Measurements from ENCODE around the gene FHOD3.
"Not testable (repeated sequence)": the region's sequence is repeated elsewhere in the genome, so short reads cannot be mapped to it uniquely, and the experiment has no call there.

The FHOD3 gene

GRCh38 chr18:36718705-36719328, 421.3 kb downstream of the FHOD3 start:
- no peak for DNase-seq

DNA sequence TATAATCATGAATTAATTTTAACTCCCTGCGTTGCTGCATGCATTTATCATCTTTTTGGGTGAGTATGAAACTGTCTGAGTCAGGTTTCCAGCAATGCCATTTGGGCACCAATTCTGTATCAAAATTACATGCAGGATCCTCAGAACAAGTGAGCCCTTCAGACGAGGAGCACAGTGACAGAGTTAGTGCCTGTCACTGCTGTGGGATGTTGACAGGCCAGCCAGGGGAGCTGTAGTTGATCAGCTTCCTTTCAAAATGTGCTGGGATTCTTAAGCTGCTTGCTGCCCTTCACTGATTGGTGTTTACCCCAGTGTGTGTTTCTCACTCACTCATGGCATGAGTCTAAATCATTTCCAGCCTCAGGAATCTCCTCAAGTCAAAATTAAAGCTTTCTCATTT, 422.1 kb downstream of the FHOD3 start:
- DNase-seq: no peak

- DNase-seq: not testable (repeated sequence)
Measured at GRCh38 chr18:36721351-36721750, 423.8 kb downstream of the FHOD3 start.

DNA sequence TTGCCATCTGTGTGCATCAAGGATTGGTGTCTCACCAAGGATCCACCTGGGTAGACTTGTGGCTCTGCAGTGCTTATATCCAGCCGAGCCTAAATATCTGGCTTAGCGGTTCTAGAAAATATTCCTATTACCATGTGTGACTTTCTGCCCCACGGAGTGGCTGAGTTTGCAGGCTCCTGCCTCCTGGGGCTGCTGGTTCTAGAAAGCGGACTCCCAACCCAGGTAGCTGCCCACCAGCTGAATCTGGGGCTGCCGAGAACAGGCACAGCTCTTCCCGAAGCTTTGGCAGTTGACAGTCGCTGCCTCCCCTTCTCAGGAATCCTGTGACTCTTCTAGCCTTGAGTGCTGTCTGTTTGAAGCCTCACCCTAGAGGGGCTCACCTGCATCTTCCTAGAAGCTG, 426.7 kb downstream of the FHOD3 start:
- DNase-seq: no peak

GRCh38 chr18:36724591-36725001, 427.1 kb downstream of the FHOD3 start:
- DNase-seq: no peak

DNA sequence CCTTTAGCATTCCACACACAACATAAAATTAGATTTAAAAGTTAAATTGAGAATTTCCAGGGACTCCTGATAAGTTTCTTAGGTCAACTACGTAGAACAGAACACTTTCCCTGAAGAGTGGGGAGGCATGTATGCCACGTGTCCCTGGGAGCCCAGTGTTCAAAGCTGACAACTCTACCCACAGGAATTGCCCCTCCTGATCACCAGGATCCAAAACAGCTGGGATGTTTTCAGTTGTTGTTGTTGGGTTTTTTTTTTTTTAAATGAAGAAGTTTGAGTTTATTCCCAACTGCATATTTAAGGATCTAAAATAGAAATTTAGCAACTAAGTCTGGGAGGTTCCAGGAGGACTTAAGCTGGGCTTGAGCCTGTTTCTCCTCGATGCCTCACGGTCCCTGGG, 430.8 kb downstream of the FHOD3 start:
- no peak for DNase-seq

DNA sequence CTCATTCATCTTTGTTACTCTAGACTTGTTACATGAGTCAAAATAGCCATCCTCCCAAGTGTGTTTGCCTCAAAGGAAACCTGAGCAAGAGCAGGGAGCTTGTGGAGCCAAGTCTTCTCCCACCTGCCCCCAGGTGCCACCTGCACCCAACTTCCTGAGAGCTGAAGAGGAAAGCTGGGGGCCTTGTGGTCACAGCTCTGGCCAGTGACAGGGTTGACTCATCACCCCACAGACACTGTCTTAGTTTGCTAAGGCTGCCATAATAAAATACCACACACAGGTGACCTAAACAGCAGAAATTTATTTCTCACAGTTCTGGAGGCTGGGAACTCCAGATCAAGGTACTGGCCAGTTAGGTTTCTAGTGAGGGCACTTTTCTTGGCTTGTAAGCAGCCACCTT, 431.7 kb downstream of the FHOD3 start:
- DNase-seq: no peak

DNA sequence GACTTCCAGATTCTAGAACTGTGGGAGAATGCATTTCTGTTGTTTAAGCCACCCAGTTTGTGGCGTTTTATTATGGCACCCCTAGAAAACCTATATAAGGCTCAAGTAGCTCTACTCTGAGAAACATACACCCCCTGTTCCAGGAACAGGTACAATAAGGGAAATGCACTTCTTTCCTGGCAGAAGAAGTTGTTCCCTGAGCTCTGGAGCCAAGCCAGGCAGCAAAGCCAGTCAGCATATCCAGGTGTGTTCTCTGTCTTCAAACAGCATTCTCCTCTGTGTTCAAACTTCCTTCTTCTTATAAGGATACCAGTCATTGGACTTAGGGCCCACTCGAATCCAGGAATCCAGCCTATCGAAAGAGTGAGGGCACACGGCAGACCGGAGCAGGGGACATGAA, 434.8 kb downstream of the FHOD3 start:
- no peak for DNase-seq

- DNase-seq: no peak
Measured at GRCh38 chr18:36733150-36733549, 435.6 kb downstream of the FHOD3 start.

GRCh38 chr18:36734596-36734995, 437.1 kb downstream of the FHOD3 start:
- DNase-seq: no peak

- no peak for DNase-seq
Measured at GRCh38 chr18:36735130-36735529, 437.6 kb downstream of the FHOD3 start.

- no peak for DNase-seq
Measured at GRCh38 chr18:36736094-36736493, 438.6 kb downstream of the FHOD3 start.

DNA sequence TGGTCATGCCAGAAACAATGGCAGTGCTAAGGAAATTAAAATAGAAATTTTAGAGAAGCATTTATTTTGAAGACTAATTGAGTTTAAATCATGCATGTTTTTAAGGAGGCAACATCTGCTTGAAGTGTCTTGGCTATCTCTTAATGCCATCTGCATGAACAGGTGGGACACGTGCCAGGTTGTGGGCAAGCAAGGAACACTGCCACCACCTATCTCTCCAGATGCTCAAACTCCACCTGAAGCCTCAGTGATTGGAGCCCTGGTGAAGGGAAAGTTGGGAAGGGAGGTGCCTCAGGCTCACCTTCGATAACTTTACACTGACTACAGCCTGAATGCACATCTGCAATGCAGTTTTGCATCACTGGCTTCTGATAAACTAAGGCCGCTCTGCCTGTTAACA, 439.8 kb downstream of the FHOD3 start:
- no peak for DNase-seq

DNA sequence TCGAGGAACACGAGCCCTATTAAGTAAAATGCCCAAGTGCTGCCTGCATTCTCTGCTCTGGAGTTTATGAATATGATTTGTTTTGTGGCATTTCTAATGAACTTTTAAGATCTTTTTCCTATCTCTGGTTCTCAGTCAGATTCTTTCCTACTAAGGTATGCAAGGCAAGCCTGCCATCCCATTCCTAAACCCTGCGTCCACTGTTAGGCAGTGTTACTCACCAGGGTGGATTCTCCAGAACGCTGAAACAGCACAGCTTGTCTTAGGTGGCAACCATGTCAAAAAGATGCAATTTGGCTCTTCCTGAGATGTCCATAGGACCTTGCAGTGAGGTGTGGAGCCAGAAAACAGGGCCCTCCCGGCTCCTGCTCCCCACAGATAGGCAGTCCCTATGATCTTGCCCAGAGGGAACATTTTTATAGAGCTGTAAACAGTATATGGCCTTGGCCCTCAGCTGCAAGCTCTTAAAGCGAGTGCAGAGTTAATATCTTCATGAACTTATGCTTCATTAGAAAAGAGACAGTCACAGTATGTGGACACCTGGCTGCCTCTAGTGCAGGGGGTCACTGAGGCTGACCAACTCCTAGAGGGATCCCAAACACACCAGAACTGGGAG, 446.9 kb downstream of the FHOD3 start:
- DNase-seq: peak; percentile 33

DNA sequence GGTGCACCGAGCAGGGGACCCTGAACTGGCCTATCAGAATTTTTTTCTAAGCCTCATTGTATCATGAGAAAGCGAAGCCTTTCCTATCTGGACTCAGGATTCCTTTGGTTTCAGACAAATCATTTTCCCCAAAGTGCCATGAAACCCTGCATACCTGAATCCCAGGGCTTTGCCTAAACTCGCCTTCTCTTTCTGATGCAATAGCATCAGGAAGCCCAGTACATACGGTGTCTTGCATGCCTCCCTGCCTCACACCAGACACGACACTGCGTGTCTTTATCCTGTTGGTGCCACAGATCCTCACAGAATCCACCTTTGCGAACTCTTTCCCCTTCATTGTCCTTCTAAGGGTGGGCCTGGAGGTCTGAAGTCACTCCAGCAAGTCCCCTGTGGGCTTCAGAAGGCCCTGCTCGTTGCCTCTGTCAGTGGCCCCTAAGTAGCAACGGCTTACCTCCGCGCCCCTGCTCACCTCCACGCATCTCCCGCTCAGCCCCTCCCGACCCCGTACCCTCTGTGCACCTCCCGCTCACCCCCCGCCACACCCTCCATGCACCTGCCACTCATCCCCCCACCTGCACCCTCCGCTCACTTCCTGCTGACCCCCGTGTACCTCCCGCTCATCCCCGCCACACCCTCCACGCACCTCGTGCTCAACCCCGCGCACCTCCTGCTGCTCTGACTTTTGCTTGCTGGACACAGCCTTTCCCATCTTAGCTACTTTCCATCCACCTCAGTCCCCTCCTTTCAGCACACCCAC, 447.9 kb downstream of the FHOD3 start:
- DNase-seq: no peak

DNA sequence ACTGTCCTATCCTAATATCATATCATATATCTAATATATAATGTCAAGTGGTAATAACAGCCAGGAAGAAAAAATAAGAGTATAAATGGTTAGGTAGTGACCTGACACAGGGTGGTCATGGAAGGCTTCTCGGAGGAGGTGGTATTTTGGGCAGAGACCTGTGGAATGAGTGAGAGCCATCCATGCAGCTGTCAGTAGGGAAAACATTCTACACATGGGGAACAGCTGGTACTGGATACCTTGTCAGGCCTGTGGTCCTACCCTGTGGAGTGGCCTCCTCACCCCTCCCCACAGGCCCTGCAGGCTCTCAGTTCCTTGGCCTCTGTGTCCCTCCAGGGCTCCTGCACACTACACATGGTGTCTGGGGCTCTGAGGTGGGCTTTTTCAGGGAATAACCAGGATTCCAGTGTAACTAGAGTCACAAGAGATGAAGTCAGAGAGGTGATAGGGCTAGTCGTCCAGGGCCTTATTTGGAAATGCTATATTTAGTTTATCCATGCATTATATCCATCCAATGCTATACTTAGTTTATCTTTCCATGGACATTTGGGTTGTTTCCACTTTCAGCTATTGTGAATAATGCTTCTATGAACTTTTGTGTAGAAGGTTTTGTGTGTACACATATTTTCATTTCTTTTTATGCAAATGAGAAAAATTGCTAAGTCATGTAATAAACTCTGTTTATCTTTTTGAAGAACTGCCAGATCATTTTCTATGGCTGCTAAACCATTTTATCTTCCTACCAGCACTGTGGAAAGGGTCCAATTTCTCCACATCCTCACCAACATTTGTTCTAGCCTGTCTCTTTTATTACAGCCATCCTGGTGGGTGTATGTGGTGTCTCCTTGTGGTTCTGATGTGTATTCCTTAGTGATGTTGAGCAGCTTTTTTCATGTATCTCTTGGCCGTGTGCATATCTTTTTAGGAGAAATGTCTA, 455.7 kb downstream of the FHOD3 start:
- DNase-seq: peak; percentile 28

- peak; percentile 73 for DNase-seq
Measured at GRCh38 chr18:36756242-36756641, 458.7 kb downstream of the FHOD3 start.

DNA sequence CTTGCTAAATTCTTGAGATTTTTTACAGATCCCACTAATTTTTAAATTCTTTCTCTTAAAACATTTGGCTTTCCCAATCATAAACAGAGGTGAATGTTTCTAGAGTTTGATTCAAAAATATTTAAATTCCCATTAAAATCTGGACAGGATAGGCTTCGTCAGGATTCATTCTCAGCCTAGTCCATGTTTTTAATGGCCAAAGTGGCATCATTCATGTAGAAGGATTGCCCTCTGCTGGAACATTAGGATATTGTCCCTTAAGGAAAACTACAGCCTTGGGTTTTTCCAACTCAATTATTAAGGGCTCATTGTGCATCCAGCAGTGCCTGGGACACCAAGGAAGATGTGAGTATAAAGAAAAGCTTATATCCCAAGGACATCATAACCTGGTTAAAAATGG, 459.6 kb downstream of the FHOD3 start:
- peak; percentile 73 for DNase-seq

- DNase-seq: peak; percentile 80
Measured at GRCh38 chr18:36757991-36758390, 460.5 kb downstream of the FHOD3 start.

- DNase-seq: no peak
Measured at GRCh38 chr18:36758623-36759022, 461.1 kb downstream of the FHOD3 start.

- DNase-seq: no peak
Measured at GRCh38 chr18:36759167-36759776, 461.8 kb downstream of the FHOD3 start.

DNA sequence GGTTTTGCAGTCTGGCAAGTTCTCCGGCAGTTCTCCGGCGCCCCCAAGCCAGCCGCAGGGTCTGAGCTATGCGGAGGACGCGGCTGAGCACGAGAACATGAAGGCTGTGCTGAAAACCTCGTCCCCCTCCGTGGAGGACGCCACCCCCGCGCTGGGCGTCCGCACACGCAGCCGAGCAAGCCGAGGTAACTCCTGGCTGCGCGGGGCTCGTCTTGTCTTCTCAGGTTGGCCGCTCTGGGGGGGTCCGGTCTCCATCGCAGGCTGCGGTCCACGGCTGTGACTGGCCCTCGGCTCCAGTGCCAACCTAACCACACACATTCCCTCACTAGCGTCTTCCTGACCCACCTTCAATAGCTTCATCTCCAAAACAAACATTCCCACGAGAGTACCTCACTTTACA, 463.1 kb downstream of the FHOD3 start:
- no peak for DNase-seq
